GM21390 (cell line): ENCODE results near the gene CNKSR3.

ENCODE experiments used
- ATAC-seq: cut with Tn5 transposase; IDR thresholded peaks from one replicate; pipeline ENCODE4 v1.9.1; 2021; ENCODE audit not compliant: unreplicated experiment

CNKSR3 gene

GRCh38 chr6:154428897-154429296 is 81.6 kb downstream of the CNKSR3 start:
- no peak for ATAC-seq

GRCh38 chr6:154427446-154427845 is 83.0 kb downstream of the CNKSR3 start:
- no peak for ATAC-seq

DNA sequence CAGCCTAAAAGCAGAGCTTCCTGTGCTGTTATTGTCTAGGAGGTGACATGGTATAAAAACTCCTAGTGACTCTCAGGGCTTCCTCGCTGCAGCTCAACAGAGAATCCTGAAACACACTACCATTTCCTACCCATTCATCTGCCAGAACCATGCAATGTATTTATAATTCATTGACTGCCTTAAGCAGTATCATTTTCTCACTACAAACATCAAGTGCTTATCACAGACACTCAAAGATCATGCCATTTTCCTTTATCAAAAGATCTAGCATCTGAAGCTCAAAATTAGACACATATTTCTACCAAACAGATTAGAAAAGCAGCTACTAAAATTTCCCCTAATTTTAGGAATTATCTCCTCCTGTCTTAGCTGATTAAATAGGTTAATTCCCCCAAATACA is 83.5 kb downstream of the CNKSR3 start:
- ATAC-seq: no peak

GRCh38 chr6:154425034-154425433 is 85.5 kb downstream of the CNKSR3 start:
- ATAC-seq: no peak

GRCh38 chr6:154414021-154414813 is 96.3 kb downstream of the CNKSR3 start:
- no peak for ATAC-seq

- ATAC-seq: no peak
Measured at GRCh38 chr6:154412106-154412820, 98.2 kb downstream of the CNKSR3 start.

- no peak for ATAC-seq
Measured at GRCh38 chr6:154411076-154411475, 99.4 kb downstream of the CNKSR3 start.

DNA sequence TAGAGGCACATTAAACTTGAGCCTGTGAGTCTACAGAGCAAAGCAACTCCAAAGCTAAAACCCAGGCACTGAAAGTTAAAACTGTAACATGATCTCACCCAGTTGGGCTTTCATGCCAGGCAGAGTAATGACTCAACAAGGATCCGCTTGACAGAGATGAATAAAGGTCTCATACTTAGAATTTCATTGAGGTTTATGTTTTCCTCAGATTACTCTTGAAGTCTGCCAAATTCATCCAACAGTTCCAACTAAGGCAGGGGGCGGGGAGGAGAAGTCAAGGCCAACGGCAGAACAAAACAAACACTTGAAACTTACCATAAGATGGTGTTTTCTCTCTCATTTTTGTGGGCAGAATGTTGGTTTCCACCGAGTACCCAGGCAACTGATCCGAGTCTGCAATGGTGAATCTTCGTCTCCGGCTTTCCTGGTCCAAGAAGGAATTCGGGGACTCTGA is 99.8 kb downstream of the CNKSR3 start:
- peak; percentile 66 for ATAC-seq

- no peak for ATAC-seq
Measured at GRCh38 chr6:154408891-154409500, 101.5 kb downstream of the CNKSR3 start.

GRCh38 chr6:154407440-154407839 is 103.0 kb downstream of the CNKSR3 start:
- ATAC-seq: no peak

DNA sequence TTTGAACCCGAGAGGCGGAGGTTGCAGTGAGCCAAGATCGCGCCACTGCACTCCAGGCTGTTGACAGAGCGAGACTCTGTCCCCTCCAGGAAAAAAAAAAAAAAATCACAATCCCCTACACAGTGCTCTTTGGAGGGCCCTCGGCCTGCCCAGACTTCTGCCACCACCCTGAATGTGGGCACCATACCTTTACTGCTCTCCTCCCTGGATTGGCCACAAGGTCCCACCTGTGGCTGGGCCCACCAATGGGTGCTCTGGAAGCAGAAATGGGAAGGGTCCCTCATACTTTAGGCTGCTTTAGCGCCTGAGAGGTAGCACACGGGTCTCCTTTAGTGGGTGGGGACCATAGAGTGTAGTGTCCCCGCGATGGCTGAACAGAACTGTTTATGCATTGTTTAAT is 103.6 kb downstream of the CNKSR3 start:
- no peak for ATAC-seq

- no peak for ATAC-seq
Measured at GRCh38 chr6:154406301-154406700, 104.2 kb downstream of the CNKSR3 start.

DNA sequence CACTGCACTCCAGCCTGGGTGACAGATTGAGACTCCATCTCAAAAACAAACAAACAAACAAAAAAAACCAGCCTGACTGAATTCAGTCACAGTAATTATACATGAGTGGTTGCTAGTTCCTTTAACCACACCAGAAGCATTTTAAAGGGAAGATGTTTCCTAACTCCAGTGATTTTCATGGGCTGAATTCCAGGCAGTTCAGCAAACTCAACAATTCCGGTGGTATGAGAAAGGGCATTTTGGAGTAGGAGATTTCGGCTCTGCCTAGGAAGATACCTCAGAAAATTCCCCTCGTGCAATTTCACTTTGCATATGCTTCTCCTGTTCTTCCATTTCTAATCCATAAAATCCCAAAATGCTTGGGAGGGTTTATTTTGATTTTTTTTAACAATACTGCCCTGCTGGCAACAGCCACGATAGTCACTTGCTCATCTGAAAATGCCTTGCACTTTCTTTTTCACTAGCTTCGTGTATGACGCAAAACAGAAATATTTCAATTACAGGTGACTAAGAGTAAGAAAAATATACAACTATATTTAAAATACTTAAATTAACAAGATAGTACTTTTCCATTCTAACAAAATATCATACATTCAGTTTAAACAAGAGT is 105.6 kb downstream of the CNKSR3 start:
- ATAC-seq: peak; percentile 45

DNA sequence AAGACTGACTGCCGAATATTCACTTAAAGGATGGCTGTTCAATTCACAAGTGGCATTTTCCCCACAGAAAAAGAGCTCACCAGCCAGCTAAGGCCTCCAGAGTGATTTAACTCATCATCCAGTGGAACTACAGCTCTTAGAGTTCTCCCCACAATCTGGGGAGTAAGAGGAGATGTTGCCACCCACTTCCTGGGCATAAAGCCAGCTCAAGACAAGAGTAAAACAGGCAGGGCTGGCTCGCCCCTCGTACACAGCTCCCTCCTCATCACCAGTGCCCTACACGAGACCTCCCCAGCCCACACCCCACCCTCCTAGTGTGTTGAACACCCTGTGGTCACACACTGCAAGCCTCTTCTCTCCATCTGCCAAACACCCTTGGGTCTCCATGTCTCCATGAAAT is 106.7 kb downstream of the CNKSR3 start:
- ATAC-seq: no peak

- ATAC-seq: no peak
Measured at GRCh38 chr6:154402081-154402780, 108.3 kb downstream of the CNKSR3 start.

GRCh38 chr6:154399097-154399496 is 111.4 kb downstream of the CNKSR3 start:
- ATAC-seq: no peak

DNA sequence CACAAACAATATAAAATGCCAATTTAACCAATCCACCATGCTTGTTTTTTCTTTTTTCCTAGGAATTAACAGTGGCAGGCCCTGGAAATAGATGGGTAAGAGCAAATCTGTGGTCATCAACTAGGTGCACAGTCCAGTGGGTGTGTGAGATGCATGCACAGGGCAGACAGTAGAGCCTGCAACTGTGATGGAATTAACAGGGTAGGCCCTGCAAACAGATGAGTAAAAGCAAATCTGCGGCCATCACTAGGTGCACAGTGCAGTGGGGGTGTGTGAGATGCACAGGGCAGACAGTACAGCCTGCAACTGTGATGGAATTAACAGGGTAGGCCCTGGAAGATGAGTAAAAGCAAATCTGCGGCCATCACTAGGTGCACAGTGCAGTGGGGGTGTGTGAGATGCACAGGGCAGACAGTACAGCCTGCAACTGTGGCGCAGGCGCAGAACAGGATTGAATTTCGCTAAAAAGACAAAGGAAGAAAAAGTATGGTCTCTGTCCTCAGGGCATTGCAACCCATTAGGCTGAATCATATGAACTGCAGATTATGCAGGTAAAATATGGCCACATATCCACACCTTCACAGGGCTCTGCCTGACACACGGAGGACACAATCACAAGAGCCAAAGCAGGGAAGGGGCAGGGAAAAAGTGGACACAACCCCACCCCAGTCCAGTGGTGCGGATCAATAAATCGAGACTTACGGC is 112.8 kb downstream of the CNKSR3 start:
- ATAC-seq: no peak

DNA sequence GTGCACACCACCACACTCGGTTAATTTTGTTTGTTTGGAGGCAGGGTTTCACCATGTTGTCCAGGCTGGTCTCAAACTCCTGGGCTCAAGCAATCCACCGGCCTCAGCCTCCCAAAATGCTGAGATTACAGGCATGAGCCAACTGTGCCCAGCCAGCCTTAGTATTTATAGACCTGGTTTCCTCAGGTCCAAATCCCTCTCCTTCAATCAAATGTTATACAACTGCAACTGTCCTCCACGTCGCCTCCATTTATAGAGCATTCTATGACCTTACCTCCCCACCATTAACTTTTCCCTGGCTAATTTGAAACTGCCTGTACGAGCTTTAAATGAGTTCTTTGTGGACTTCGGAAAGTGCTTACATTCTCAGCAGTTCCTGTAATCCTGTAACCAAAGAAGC is 114.6 kb downstream of the CNKSR3 start:
- no peak for ATAC-seq

DNA sequence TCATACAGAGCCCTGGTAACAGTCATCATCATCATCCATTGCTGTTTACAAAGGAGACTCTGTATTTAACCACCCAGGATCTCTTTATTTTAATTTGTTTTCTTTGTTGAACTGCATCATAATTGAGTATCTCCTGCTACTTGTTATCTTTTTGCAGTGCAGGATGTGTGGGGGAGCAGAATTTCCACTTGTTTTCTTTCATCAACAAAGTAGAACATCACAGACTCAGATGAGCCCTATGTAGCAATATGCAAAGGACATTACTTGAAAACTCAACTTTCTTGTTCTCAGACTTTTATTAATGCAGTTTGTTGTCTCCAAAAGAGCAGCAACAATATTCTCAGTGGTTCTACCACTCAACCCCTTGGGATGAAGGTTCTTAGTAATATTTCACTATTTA is 115.2 kb downstream of the CNKSR3 start:
- no peak for ATAC-seq

DNA sequence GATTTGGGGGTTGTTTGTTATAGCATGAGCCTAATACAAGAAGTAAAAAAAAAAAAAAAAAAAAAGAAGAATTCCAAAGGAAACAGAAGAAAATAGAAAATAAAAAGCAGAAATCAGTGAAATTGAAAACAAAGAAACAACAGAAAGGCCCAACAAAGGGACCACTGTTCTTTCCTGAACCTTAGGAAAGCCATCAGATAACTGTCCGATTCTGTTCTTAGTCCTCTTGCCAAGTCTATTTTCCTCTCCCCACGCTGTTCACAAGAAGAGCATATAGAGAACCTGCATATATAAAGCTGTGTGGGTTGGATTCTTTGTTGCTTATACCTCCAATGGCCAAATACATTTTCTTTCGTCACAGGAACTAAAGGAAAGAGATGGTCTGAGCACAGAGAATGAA is 115.9 kb downstream of the CNKSR3 start:
- no peak for ATAC-seq
